SK-N-SH treated with all-trans-retinoic acid at 6 μM for 48 hours (cell line): ENCODE results near the gene DLL1.

ENCODE experiments used
- CREB5 ChIP-seq: fragments of 250-450 bp; sonication (Bioruptor Pico); IDR thresholded peaks from 2 replicates; pipeline ENCODE4 v1.5.1; 2020; ENCODE audit warnings: low read depth, mild to moderate bottlenecking, moderate library complexity
- CSDC2 ChIP-seq: fragments of 250-450 bp; sonication (Bioruptor Pico); IDR thresholded peaks from 2 replicates; pipeline ENCODE4 v1.5.0; 2020; ENCODE audit warnings: mild to moderate bottlenecking, moderate library complexity
- CSRNP3 ChIP-seq: fragments of 250-450 bp; sonication (Bioruptor Pico); IDR thresholded peaks from 2 replicates; pipeline ENCODE4 v1.5.1; 2021; ENCODE audit warnings: mild to moderate bottlenecking, moderate library complexity
- ISL1 ChIP-seq: fragments of 250-450 bp; sonication (Bioruptor Pico); IDR thresholded peaks from 2 replicates; pipeline ENCODE4 v2.1.2; 2022; ENCODE audit warnings: mild to moderate bottlenecking, moderate library complexity
- PATZ1 ChIP-seq: fragments of 250-450 bp; sonication (Bioruptor Pico); IDR thresholded peaks from 2 replicates; pipeline ENCODE4 v1.8.0; 2020; ENCODE audit warnings: mild to moderate bottlenecking, moderate library complexity, borderline replicate concordance
- POU6F1 ChIP-seq: fragments of 250-450 bp; sonication (Bioruptor Pico); IDR thresholded peaks from 2 replicates; pipeline ENCODE4 v1.8.0; 2021; ENCODE audit warnings: low read depth, mild to moderate bottlenecking, moderate library complexity, borderline replicate concordance
- RARB ChIP-seq: fragments of 250-450 bp; sonication (Bioruptor Pico); IDR thresholded peaks from 2 replicates; pipeline ENCODE4 v1.8.0; 2021; ENCODE audit warnings: mild to moderate bottlenecking, moderate library complexity
- ZFP3 ChIP-seq: fragments of 250-450 bp; sonication (Bioruptor Pico); IDR thresholded peaks from 2 replicates; pipeline ENCODE4 v1.5.0; 2020; ENCODE audit warnings: mild to moderate bottlenecking, moderate library complexity

GRCh38 chr6:170237999-170238740, 52.7 kb downstream of the DLL1 start:
- no peak for TF ChIP-seq CSRNP3 (CRISPR knock-in tag)
- no peak for TF ChIP-seq PATZ1 (CRISPR knock-in tag)
- no peak for TF ChIP-seq CREB5 (CRISPR knock-in tag)
- no peak for TF ChIP-seq POU6F1
- no peak for TF ChIP-seq ZFP3 (CRISPR knock-in tag)
- no peak for TF ChIP-seq ISL1 (CRISPR knock-in tag)
- TF ChIP-seq CSDC2 (CRISPR knock-in tag): no peak
- TF ChIP-seq RARB (CRISPR knock-in tag): no peak
